Smooth muscle cell (in vitro differentiated cells): Measurements from ENCODE around the gene KCNK3. TPM values are rescaled to one million over a fixed set of nuclear protein-coding genes. Genes with fewer than 3 reads are reported as not detected.

Experiments
- DNase-seq: peaks from one replicate; lab custom pipeline; 2025; ENCODE audit not compliant: unreplicated experiment; lab: John Stamatoyannopoulos, UW
- H2AFZ ChIP-seq: fragments of 200-600 bp; sonication (generic); 2 replicates; pipeline ENCODE4 v1.6.0; 2016; ENCODE audit warnings: antibody characterized with exemption, low read depth, mild to moderate bottlenecking
- H3F3A ChIP-seq: fragments of 200-600 bp; sonication (generic); 2 replicates; pipeline ENCODE4 v1.6.0; 2017; ENCODE audit warnings: antibody characterized with exemption, low read depth
- H3K27ac ChIP-seq: fragments of 200-600 bp; sonication (generic); 2 replicates; pipeline ENCODE4 v1.5.1; 2016; ENCODE audit warnings: low read depth, mild to moderate bottlenecking
- H3K27me3 ChIP-seq: fragments of 200-600 bp; sonication (generic); 2 replicates; pipeline ENCODE4 v1.6.1; 2016; ENCODE audit warnings: low read depth, mild to moderate bottlenecking
- H3K36me3 ChIP-seq: fragments of 200-600 bp; sonication (generic); 2 replicates; pipeline ENCODE4 v1.5.1; 2016; ENCODE audit warnings: low read depth
- H3K4me1 ChIP-seq: fragments of 200-600 bp; sonication (generic); 2 replicates; pipeline ENCODE4 v1.5.1; 2016; ENCODE audit warnings: low read depth
- H3K4me2 ChIP-seq: fragments of 200-600 bp; sonication (generic); 2 replicates; pipeline ENCODE4 v1.6.0; 2016; ENCODE audit warnings: mild to moderate bottlenecking
- H3K4me3 ChIP-seq: fragments of 200-600 bp; sonication (generic); 2 replicates; pipeline ENCODE4 v1.5.1; 2016; ENCODE audit warnings: mild to moderate bottlenecking
- H3K79me2 ChIP-seq: fragments of 200-600 bp; sonication (generic); 2 replicates; pipeline ENCODE4 v1.6.0; 2016; ENCODE audit warnings: low read depth, mild to moderate bottlenecking
- H3K9ac ChIP-seq: fragments of 200-600 bp; sonication (generic); 2 replicates; pipeline ENCODE4 v1.6.0; 2016; ENCODE audit warnings: low read depth
- H3K9me3 ChIP-seq: fragments of 200-600 bp; sonication (generic); replicated peaks from 2 replicates; pipeline ENCODE4 v1.5.1; 2016; ENCODE audit warnings: low read depth
- H4K20me1 ChIP-seq: fragments of 200-600 bp; sonication (generic); 2 replicates; pipeline ENCODE4 v1.6.0; 2016; ENCODE audit warnings: low read depth
- WGBS: methylation state at CpG from one replicate; pipeline ENCODE4 v1.1.7; 2016; ENCODE audit warnings: low lambda C conversion rate; 5-methylcytosine and 5-hydroxymethylcytosine counted together
- polyA plus RNA-seq: library from polyadenylated mRNA; unstranded; fragments of >200 nt; fragmentation: Nextera tagmentation; extraction: Ambion mirVana; gene quantifications from 2 replicates; pipeline ENCODE4 v1.2.1, GENCODE V29; 2016
- total RNA-seq: library from RNA; depleted of rRNA; stranded (reverse); fragments of >200 nt; gene quantifications from 2 replicates; pipeline ENCODE4 v1.2.3, GENCODE V29; 2014
- TF ChIP-seq, protein P1 (sequence below): fragments of 200-600 bp; sonication (generic); IDR thresholded peaks from 2 replicates; pipeline ENCODE4 v1.5.1; 2017; ENCODE audit warnings: borderline replicate concordance, mild to moderate bottlenecking, antibody characterized with exemption; ENCODE audit not compliant: insufficient read depth, poor library complexity, severe bottlenecking

The KCNK3 gene
- total and polyA plus RNA-seq, 2 experiments from 2014 or later = 1.1 to 7.5 TPM

DNA sequence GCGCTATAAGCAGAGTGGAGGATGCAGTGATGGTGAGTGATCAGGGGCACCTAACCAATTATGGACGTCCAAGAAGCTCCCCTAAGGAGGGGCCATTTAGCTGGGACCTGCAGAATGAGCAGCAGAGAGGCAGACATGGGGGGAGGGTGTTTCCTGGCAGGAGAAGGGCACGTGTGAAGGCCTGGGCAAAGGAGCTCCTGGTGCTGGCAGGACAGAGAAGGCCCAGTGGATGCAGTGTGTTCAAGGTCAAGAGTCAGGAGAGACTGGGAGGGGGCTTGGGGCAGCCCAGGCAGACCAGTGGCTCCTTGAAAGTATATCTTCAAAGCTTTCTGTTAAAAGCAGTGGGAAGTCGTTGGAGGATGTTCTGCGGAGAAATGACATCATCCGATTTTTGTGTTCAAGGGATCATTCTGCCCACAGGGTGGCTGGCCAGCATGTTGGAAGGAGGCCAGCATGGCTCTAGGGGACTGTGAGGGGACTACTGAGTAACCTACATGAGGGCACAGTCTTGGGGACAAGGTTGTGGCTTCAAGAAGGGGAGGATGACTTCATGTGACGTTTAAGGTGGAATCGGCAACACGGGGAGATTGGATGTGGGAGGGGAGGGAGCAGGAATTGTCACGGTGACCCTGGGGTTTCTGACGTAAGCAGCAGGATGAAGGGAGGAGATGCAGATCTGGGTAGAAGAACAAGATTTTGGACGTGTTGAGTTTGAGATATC, 42.4 kb upstream of the KCNK3 start:
- WGBS = 64% methylated on average over 12 of the region's 12 CpGs
- H3K27ac ChIP-seq = peak overlapping the region; percentile 66
- H2AFZ ChIP-seq = no peak overlapping the region
- peaks cover 23% of the 10 kb centered on the region for H3K4me1 ChIP-seq
- H3K79me2 ChIP-seq = no peaks in the 10 kb centered on the region
- no peaks in the 10 kb centered on the region for H3K27me3 ChIP-seq
- TF ChIP-seq, protein P1, sequence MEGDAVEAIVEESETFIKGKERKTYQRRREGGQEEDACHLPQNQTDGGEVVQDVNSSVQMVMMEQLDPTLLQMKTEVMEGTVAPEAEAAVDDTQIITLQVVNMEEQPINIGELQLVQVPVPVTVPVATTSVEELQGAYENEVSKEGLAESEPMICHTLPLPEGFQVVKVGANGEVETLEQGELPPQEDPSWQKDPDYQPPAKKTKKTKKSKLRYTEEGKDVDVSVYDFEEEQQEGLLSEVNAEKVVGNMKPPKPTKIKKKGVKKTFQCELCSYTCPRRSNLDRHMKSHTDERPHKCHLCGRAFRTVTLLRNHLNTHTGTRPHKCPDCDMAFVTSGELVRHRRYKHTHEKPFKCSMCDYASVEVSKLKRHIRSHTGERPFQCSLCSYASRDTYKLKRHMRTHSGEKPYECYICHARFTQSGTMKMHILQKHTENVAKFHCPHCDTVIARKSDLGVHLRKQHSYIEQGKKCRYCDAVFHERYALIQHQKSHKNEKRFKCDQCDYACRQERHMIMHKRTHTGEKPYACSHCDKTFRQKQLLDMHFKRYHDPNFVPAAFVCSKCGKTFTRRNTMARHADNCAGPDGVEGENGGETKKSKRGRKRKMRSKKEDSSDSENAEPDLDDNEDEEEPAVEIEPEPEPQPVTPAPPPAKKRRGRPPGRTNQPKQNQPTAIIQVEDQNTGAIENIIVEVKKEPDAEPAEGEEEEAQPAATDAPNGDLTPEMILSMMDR = no peak
- H3K9ac ChIP-seq = no peak overlapping the region
- H3K36me3 ChIP-seq = no peaks in the 10 kb centered on the region
- no peaks in the 10 kb centered on the region for H4K20me1 ChIP-seq
- no peak for DNase-seq
- H3K9me3 ChIP-seq = no peaks in the 10 kb centered on the region
- peaks cover 21% of the 10 kb centered on the region for H3F3A ChIP-seq
- H3K4me3 ChIP-seq = no peak overlapping the region
- peak overlapping the region; percentile 56 for H3K4me2 ChIP-seq

DNA sequence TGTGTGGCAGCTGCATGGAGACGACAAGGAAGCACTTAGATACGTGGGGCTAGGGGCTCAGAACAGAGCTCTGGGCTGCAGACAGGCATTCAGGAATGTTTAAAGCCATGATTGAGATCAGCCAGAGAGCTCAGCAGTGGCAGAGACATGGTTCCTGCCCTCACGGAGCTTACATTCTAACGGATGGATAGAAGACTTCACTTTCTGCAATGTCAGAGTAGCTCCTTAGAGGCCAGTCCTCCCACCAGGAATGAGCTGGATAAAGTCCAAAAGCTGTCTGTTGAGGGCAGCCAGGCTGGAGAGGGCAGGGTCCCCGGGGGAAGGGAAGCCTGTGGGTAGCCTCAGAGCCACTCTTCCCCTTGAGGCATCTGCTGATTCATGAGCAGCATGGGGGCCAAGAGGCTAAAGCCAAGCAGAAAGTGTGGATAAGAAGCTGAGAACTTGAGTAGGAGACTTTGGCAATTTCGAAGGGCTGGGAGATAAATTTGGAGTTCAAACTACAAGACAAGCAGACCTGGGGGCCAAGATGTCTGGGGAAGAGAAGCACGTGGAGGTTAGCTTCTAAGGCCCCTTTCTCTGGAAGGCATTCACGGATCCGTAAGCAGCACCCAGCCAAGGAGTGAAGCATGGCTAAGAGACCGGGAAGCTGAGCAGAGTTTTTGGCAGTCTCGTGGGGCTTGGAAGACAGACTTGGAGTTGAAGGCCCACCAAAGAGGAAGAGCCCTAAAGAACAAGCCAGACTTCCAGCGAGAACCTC, 41.6 kb upstream of the KCNK3 start:
- H3K4me2 ChIP-seq = peak overlapping the region; percentile 56
- no peak overlapping the region for H3K4me3 ChIP-seq
- no peaks in the 10 kb centered on the region for H3K36me3 ChIP-seq
- peaks cover 21% of the 10 kb centered on the region for H3F3A ChIP-seq
- peak overlapping the region; percentile 66 for H3K27ac ChIP-seq
- H2AFZ ChIP-seq = no peak overlapping the region
- H3K9me3 ChIP-seq = no peaks in the 10 kb centered on the region
- DNase-seq = no peak
- 67% methylated on average over 12 of the region's 12 CpGs for WGBS
- no peaks in the 10 kb centered on the region for H3K79me2 ChIP-seq
- no peaks in the 10 kb centered on the region for H3K27me3 ChIP-seq
- TF ChIP-seq, protein P1 = no peak
- peaks cover 23% of the 10 kb centered on the region for H3K4me1 ChIP-seq
- H3K9ac ChIP-seq = no peak overlapping the region
- H4K20me1 ChIP-seq = no peaks in the 10 kb centered on the region

DNA sequence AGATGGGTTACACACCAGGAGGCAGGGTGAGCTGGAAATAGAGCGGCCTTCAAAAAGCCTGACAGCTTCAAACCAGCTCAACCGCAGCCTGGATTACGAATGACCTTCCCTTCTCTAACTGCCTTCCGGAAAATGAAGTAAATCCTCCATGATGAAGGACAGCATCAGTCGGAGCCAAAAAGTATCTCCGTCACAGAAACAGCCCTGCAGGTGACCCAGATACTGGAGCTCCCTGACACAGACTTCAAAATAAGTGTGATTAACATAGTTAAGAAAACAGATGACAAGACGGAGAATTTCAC, 41.1 kb upstream of the KCNK3 start:
- H3K27ac ChIP-seq = peak overlapping the region; percentile 66
- WGBS = 63% methylated on average over 7 of the region's 7 CpGs

More for the DNA sequence above, 41.1 kb upstream of the KCNK3 start:
- peaks cover 21% of the 10 kb centered on the region for H3K4me1 ChIP-seq
- H3K9me3 ChIP-seq = no peaks in the 10 kb centered on the region
- no peaks in the 10 kb centered on the region for H3K79me2 ChIP-seq
- H3K4me2 ChIP-seq = peak overlapping the region; percentile 56
- no peaks in the 10 kb centered on the region for H4K20me1 ChIP-seq
- peaks cover 21% of the 10 kb centered on the region for H3F3A ChIP-seq
- H3K36me3 ChIP-seq = no peaks in the 10 kb centered on the region
- no peak overlapping the region for H3K9ac ChIP-seq
- DNase-seq = no peak
- H3K27me3 ChIP-seq = no peaks in the 10 kb centered on the region
- TF ChIP-seq, protein P1 = no peak
- no peak overlapping the region for H3K4me3 ChIP-seq
- no peak overlapping the region for H2AFZ ChIP-seq
